CD4-positive, CD25-positive, alpha-beta regulatory T cell (primary cell): Measurements from ENCODE around the gene RASA4B. TPM values are rescaled to one million over a fixed set of nuclear protein-coding genes. Genes with fewer than 3 reads are reported as not detected.
"Not testable (repeated sequence)": the region's sequence is repeated elsewhere in the genome, so short reads cannot be mapped to it uniquely, and the experiment has no call there.

Experiments used
- ATAC-seq, 2 donors: fragments of 150-1000 bp; cut with Tn5 transposase; one replicate each; pipeline ENCODE4 v1.10.0; 2021; ENCODE audit warnings: low read depth in 2 of 2, moderate number of reproducible peaks in 2 of 2, moderate library complexity in 1 of 2
- DNase-seq, 3 donors: peaks; one replicate each; pipeline versions ENCODE4 v3.0.0 to v3.0.0-alpha.2; 2012 to 2022; ENCODE audit warnings: mixed read lengths in 1 of 3
- H3K27ac ChIP-seq: one replicate; pipeline ENCODE4 v1.7.0; 2013; ENCODE audit warnings: mild to moderate bottlenecking, low read length; ENCODE audit not compliant: insufficient read depth, poor library complexity, severe bottlenecking
- H3K27me3 ChIP-seq: one replicate; pipeline ENCODE4 v1.7.0; 2013; ENCODE audit warnings: low read length; ENCODE audit not compliant: control insufficient read depth, insufficient read depth
- H3K36me3 ChIP-seq: one replicate; pipeline ENCODE4 v1.7.0; 2013; ENCODE audit warnings: mild to moderate bottlenecking, low read length, moderate library complexity; ENCODE audit not compliant: control insufficient read depth, insufficient read depth
- H3K4me1 ChIP-seq: 2 replicates; pipeline ENCODE4 v1.7.0; 2013; ENCODE audit warnings: mild to moderate bottlenecking, low read length; ENCODE audit not compliant: insufficient read depth, control insufficient read depth, poor library complexity, severe bottlenecking
- H3K4me3 ChIP-seq: one replicate; pipeline ENCODE4 v1.7.0; 2013; ENCODE audit warnings: low read depth, mild to moderate bottlenecking, low read length, moderate library complexity
- H3K9me3 ChIP-seq, 2 experiments: 1 replicate in 1 of 2; 2 replicates in 1 of 2; pipeline ENCODE4 v1.7.0; 2013; ENCODE audit warnings: low read length in 2 of 2, mild to moderate bottlenecking in 1 of 2, moderate library complexity in 1 of 2; ENCODE audit not compliant: control insufficient read depth in 2 of 2
- H3K27ac Mint-ChIP-seq, 3 donors: one replicate each; pipeline ENCODE4 v1.8.0; 2020 to 2022; ENCODE audit warnings: mild to moderate bottlenecking in 3 of 3, mixed read lengths in 3 of 3, moderate library complexity in 2 of 3
- H3K27me3 Mint-ChIP-seq: one replicate; pipeline ENCODE4 v1.8.0; 2022; ENCODE audit warnings: mild to moderate bottlenecking, mixed read lengths
- H3K36me3 Mint-ChIP-seq: one replicate; pipeline ENCODE4 v1.8.0; 2020; ENCODE audit warnings: mixed read lengths
- H3K4me1 Mint-ChIP-seq, 4 donors: one replicate each; pipeline ENCODE4 v1.8.0; 2020 to 2022; ENCODE audit warnings: mixed read lengths in 4 of 4, mild to moderate bottlenecking in 1 of 4
- H3K4me3 Mint-ChIP-seq, 4 donors: one replicate each; pipeline ENCODE4 v1.8.0; 2020 to 2022; ENCODE audit warnings: mild to moderate bottlenecking in 4 of 4, mixed read lengths in 4 of 4, moderate library complexity in 3 of 4
- H3K9me3 Mint-ChIP-seq, 7 donors: one replicate each; pipeline ENCODE4 v1.8.0; 2020 to 2022; ENCODE audit warnings: mixed read lengths in 7 of 7, mild to moderate bottlenecking in 3 of 7, moderate library complexity in 2 of 7
- polyA plus RNA-seq, 4 donors: library from polyadenylated mRNA; unstranded; fragments of 300-500 nt; fragmentation: Illumina TruSeq; gene quantifications; one replicate each; pipeline ENCODE4 v1.2.3, GENCODE V29; 2021
- total RNA-seq: library from RNA; stranded (reverse); gene quantifications from one replicate; pipeline ENCODE4 v1.2.3, GENCODE V29; 2022

Gene RASA4B
- total and polyA plus RNA-seq, 5 donors from 2014 or later: 8.0 to 32.4 (median 9.7) TPM

DNA sequence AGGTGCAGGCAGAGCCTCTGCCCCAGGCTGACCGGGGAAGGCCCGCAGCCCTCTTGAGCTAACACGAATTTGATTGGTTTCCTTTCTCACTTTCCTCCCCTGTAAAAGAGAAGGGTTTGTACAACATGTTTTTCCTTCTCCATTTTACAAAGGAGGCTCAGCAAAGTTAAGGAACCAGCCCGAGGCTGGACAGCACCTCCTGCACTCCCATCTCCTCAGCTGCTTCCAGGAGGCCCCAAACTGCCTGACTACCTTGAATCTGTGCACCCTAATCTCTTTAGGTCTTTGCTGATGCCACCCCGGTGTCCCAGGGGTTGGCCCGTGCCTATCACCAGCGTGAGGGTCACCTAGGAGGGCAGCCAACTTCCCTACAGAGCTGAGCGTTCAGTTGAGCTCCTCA, 57.1 kb downstream of the RASA4B start:
- peaks cover 0 to 34% (median 8%) of the 10 kb centered on the region in 4 donors for H3K4me1 Mint-ChIP-seq
- peak overlapping the region in 1 of 3 donors; percentile 59 for H3K27ac Mint-ChIP-seq
- no peaks in the 10 kb centered on the region for H3K27me3 Mint-ChIP-seq
- no peaks in the 10 kb centered on the region for H3K36me3 Mint-ChIP-seq
- H3K4me3 ChIP-seq: no peak overlapping the region
- peaks cover 27% of the 10 kb centered on the region for H3K36me3 ChIP-seq
- H3K9me3 ChIP-seq: no peaks in the 10 kb centered on the region
- DNase-seq (no peak), ATAC-seq (no peak)
- H3K27ac ChIP-seq: no peak overlapping the region
- H3K4me3 Mint-ChIP-seq: peak overlapping the region in 1 of 4 donors; percentile 80
- no peaks in the 10 kb centered on the region for H3K9me3 Mint-ChIP-seq
- H3K4me1 ChIP-seq: peaks cover 17% of the 10 kb centered on the region
- no peaks in the 10 kb centered on the region for H3K27me3 ChIP-seq

DNA sequence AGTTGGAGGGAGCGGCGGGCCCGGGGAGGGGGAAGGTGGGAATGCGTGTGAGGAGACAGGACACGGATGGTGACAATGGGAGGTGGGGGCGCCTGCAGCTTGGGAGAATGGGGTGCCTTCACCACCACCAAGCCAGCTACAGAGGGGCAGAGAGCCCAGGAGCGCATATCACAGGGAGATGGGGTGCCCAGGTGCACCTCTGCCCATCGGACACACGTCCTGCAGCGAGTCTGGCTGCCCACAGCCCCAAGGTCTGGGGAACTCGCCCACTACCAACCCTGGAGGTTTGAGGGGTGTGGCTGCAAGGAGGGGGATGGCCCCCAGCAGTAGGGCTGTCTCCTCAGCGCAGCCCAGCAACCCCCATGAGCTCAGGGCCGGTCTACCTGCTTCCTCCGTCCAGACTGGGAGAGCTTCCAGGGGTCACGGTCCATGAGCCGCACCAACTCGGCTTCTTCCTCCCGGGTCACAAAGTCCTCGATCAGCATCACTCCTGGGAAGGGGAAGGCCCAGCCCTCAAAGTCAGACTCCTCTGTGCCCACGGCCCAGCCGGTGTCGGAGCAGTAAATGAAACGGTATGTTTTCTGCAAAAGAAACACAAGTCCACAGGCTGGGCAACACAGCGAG, 58.2 kb downstream of the RASA4B start:
- Mint-ChIP-seq H3K4me3 (peak overlapping the region in 1 of 4 donors; percentile 35), H3K4me1 (peaks cover 0 to 29% (median 8%) of the 10 kb centered on the region in 4 donors), H3K27ac (no peak overlapping the region), H3K9me3 (no peaks in the 10 kb centered on the region), H3K27me3 (no peaks in the 10 kb centered on the region), H3K36me3 (no peaks in the 10 kb centered on the region)
- Histone ChIP-seq H3K27me3 (no peaks in the 10 kb centered on the region), H3K4me3 (no peak overlapping the region), H3K27ac (no peak overlapping the region), H3K4me1 (peaks cover 9% of the 10 kb centered on the region), H3K9me3 (no peaks in the 10 kb centered on the region), H3K36me3 (peaks cover 27% of the 10 kb centered on the region)
- DNase-seq (no peak), ATAC-seq (no peak)

GRCh38 chr7:102457352-102457924, 60.1 kb downstream of the RASA4B start:
- no peak for DNase-seq
- H3K27ac Mint-ChIP-seq: no peak overlapping the region
- Histone ChIP-seq H3K4me3 (no peak overlapping the region), H3K27ac (no peak overlapping the region), H3K9me3 (no peaks in the 10 kb centered on the region), H3K27me3 (no peaks in the 10 kb centered on the region), H3K36me3 (peaks cover 27% of the 10 kb centered on the region), H3K4me1 (no peaks in the 10 kb centered on the region)
- no peaks in the 10 kb centered on the region for H3K9me3 Mint-ChIP-seq
- no peaks in the 10 kb centered on the region for H3K27me3 Mint-ChIP-seq
- no peaks in the 10 kb centered on the region for H3K36me3 Mint-ChIP-seq
- H3K4me1 Mint-ChIP-seq: peaks cover 0 to 13% (median 2%) of the 10 kb centered on the region in 4 donors
- H3K4me3 Mint-ChIP-seq: no peak overlapping the region
- no peak for ATAC-seq

- H3K27ac Mint-ChIP-seq: no peak overlapping the region
- no peaks in the 10 kb centered on the region for H3K36me3 Mint-ChIP-seq
- Histone ChIP-seq H3K9me3 (no peaks in the 10 kb centered on the region), H3K4me3 (no peak overlapping the region), H3K27me3 (no peaks in the 10 kb centered on the region), H3K36me3 (peaks cover 27% of the 10 kb centered on the region), H3K4me1 (no peaks in the 10 kb centered on the region), H3K27ac (no peak overlapping the region)
- no peaks in the 10 kb centered on the region for H3K27me3 Mint-ChIP-seq
- no peaks in the 10 kb centered on the region for H3K9me3 Mint-ChIP-seq
- no peak overlapping the region for H3K4me3 Mint-ChIP-seq
- ATAC-seq (no peak), DNase-seq (no peak)
- H3K4me1 Mint-ChIP-seq: peaks cover 0 to 5% (median 0%) of the 10 kb centered on the region in 4 donors
Measured at GRCh38 chr7:102456327-102456726, 61.2 kb downstream of the RASA4B start.

DNA sequence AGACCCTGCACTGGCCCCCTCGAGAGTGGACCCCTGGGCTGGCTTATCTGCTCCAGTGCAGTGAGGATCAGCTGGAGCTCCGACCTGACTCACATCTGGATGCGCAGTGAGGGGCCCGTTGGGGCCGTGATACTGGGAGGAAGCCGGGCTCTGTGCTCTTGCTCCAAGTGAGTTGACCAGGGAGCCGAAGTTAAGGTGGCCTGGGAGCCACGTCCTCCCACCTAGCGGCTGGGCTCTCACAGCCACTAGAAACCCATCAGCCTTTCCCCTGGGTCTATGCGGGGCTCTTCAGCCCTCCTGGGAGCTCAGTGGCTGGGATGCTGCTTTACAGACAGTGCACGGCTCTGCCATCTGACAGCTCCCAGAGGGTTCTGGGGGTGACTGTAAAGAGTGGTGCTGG, 62.0 kb downstream of the RASA4B start:
- no peak overlapping the region for H3K27ac ChIP-seq
- Mint-ChIP-seq H3K4me3 (no peak overlapping the region), H3K27ac (no peak overlapping the region), H3K9me3 (no peaks in the 10 kb centered on the region), H3K36me3 (no peaks in the 10 kb centered on the region), H3K27me3 (no peaks in the 10 kb centered on the region), H3K4me1 (peaks cover 0 to 2% (median 0%) of the 10 kb centered on the region in 4 donors)
- no peaks in the 10 kb centered on the region for H3K27me3 ChIP-seq
- no peak overlapping the region for H3K4me3 ChIP-seq
- ATAC-seq (no peak), DNase-seq (no peak)
- H3K9me3 ChIP-seq: no peaks in the 10 kb centered on the region
- H3K4me1 ChIP-seq: no peaks in the 10 kb centered on the region
- peaks cover 27% of the 10 kb centered on the region for H3K36me3 ChIP-seq

DNA sequence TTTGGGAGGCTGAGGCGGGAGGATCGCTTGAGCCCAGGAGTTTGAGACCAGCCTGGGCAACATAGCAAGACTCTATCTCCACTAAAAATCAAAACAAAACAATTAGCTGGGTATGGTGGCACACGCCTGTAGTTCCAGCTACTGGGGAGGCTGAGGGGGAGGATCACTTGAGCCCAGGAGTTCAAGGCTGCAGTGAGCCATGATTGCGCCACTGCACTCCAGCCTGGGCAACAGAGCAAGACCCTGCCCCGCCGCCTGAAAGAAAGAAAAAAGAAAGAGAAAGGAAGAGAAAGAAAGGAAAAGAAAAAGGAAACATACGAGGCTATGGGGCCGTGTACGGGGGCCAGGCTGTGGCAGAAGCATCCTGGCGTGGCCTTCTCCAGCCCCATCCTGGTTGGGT, 62.6 kb downstream of the RASA4B start:
- H3K4me1 Mint-ChIP-seq, H3K27me3 ChIP-seq, H3K27ac Mint-ChIP-seq, H3K4me3 ChIP-seq, H3K9me3 Mint-ChIP-seq, H3K36me3 Mint-ChIP-seq, DNase-seq, H3K4me3 Mint-ChIP-seq, H3K27ac ChIP-seq, H3K4me1 ChIP-seq, H3K9me3 ChIP-seq, H3K27me3 Mint-ChIP-seq, ATAC-seq: not testable (repeated sequence)
- peaks cover 27% of the 10 kb centered on the region for H3K36me3 ChIP-seq

DNA sequence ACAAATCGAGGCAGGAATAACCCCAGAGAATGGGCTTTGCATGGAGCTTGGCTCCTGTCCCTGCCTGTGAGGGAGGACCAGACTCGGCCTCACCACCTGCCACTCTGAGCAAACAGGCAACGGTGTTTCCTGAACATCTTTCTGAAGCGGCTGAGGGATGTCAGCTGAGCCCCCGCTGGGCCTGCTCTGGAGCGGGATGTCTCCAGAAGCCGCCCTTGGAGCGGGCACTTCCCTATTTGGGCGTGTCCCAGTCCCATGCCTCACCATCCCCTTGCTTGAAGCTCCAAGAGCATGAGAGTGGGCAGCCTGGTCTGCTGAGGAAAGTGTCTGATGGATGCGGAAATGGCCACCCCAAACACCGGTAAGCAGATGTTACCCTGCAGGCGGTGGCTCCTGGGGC, 63.1 kb downstream of the RASA4B start:
- Mint-ChIP-seq H3K27ac (no peak overlapping the region), H3K27me3 (no peaks in the 10 kb centered on the region), H3K36me3 (no peaks in the 10 kb centered on the region), H3K4me3 (no peak overlapping the region), H3K4me1 (peaks cover 0 to 2% (median 0%) of the 10 kb centered on the region in 4 donors), H3K9me3 (no peaks in the 10 kb centered on the region)
- Histone ChIP-seq H3K4me3 (no peak overlapping the region), H3K4me1 (no peaks in the 10 kb centered on the region), H3K27ac (no peak overlapping the region), H3K36me3 (peaks cover 26% of the 10 kb centered on the region), H3K9me3 (no peaks in the 10 kb centered on the region), H3K27me3 (no peaks in the 10 kb centered on the region)
- DNase-seq (no peak), ATAC-seq (no peak)

DNA sequence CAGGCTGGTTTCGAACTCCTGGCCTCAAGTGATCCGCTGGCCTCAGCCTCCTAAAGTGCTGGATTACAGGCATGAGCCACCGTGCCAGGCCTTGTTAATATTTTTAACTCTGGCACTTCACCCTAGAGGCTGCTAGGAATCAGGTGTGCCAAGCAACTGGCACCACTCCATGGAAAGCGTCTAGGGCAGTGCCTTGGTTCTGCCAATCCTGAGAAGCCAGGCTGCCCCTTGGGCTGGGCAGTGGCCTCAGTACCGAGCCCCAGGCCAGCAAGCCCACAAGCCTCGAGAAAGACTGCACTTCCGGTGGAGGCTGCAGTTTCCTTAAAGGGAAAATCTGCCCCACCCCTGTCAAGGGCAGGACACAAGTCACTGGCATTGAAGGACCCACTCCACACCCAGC, 64.3 kb downstream of the RASA4B start:
- Histone ChIP-seq H3K36me3 (peaks cover 21% of the 10 kb centered on the region), H3K27me3 (no peaks in the 10 kb centered on the region), H3K4me1 (no peaks in the 10 kb centered on the region), H3K4me3 (no peak overlapping the region), H3K27ac (no peak overlapping the region), H3K9me3 (no peaks in the 10 kb centered on the region)
- no peaks in the 10 kb centered on the region for H3K27me3 Mint-ChIP-seq
- H3K36me3 Mint-ChIP-seq: no peaks in the 10 kb centered on the region
- DNase-seq (no peak), ATAC-seq (no peak)
- H3K4me3 Mint-ChIP-seq: no peak overlapping the region
- peaks cover 0 to 2% (median 0%) of the 10 kb centered on the region in 4 donors for H3K4me1 Mint-ChIP-seq
- H3K9me3 Mint-ChIP-seq: no peaks in the 10 kb centered on the region
- no peak overlapping the region for H3K27ac Mint-ChIP-seq
